H1 (cell line): ENCODE data around the gene BTBD8. TPM values are rescaled to one million over a fixed set of nuclear protein-coding genes. Genes with fewer than 3 reads are reported as not detected.

Source experiments
- CHD1 ChIP-seq: IDR thresholded peaks from 2 replicates; pipeline ENCODE4 v1.6.1; 2012; ENCODE audit warnings: low read depth, low read length, improper control_type of control experiment
- EGR1 ChIP-seq: IDR thresholded peaks from 2 replicates; pipeline ENCODE4 v1.6.1; 2011; ENCODE audit warnings: low read depth, low read length, borderline replicate concordance
- EP300 ChIP-seq, 2 experiments: IDR thresholded peaks; 1 replicate in 1 of 2; 2 replicates in 1 of 2; pipeline ENCODE4 v1.6.1; 2011 to 2012; ENCODE audit warnings: low read depth in 2 of 2, low read length in 2 of 2, mild to moderate bottlenecking in 2 of 2, borderline replicate concordance in 1 of 2, inconsistent platforms in 1 of 2, moderate library complexity in 1 of 2
- FOSL1 ChIP-seq: IDR thresholded peaks from 2 replicates; pipeline ENCODE4 v1.6.1; 2011; ENCODE audit warnings: mild to moderate bottlenecking, low read depth, low read length, moderate library complexity; ENCODE audit not compliant: insufficient read depth
- HDAC6 ChIP-seq: IDR thresholded peaks from one replicate; pipeline ENCODE4 v1.7.1; 2012; ENCODE audit warnings: low read depth, mild to moderate bottlenecking, inconsistent platforms, low read length, moderate library complexity
- POLR2A ChIP-seq, 2 experiments: IDR thresholded peaks; 1 replicate in 1 of 2; 2 replicates in 1 of 2; pipeline ENCODE4 v1.6.1; 2011; ENCODE audit warnings: low read depth in 2 of 2, low read length in 2 of 2, mild to moderate bottlenecking in 2 of 2; ENCODE audit errors: control extremely low read depth in 1 of 2
- RXRA ChIP-seq: IDR thresholded peaks from 2 replicates; pipeline ENCODE4 v1.6.1; 2011; ENCODE audit warnings: low read depth, mild to moderate bottlenecking, low read length, moderate library complexity; ENCODE audit not compliant: insufficient read depth
- TAF7 ChIP-seq: optimal IDR thresholded peaks from 2 replicates; pipeline ENCODE3; 2011; ENCODE audit warnings: low read depth, mild to moderate bottlenecking, inconsistent platforms, low read length, moderate library complexity, borderline replicate concordance
- TEAD4 ChIP-seq: IDR thresholded peaks from 2 replicates; pipeline ENCODE4 v1.6.1; 2012; ENCODE audit warnings: low read depth, low read length, inconsistent platforms, mixed read lengths
- polyA plus RNA-seq, 7 experiments: library from polyadenylated mRNA; depleted of rRNA in 3 of 7; stranded (reverse) in 5 of 7; unstranded in 2 of 7; fragments of >200 nt in 5 of 7; fragments of 200-250 nt in 2 of 7; gene quantifications; 1 replicate in 5 of 7; 2 replicates in 1 of 7; 4 replicates in 1 of 7; pipeline versions ENCODE4 v1.2.1 to v1.2.3, GENCODE V29; 2011 to 2013; ENCODE audit warnings: missing spikeins in 2 of 7, mixed read lengths in 2 of 7
- total RNA-seq: library from RNA; stranded (reverse); fragmentation: NEBNext Ultra II Directional; extraction: Animal tissue kit (Norgen Biotek cat#: 25700); gene quantifications from 2 replicates; pipeline ENCODE4 v1.2.1, GENCODE V29; 2021
- TF ChIP-seq, protein P1 (sequence below): fragments of 300-600 bp; sonication (generic); IDR thresholded peaks from 2 replicates; pipeline ENCODE4 v1.7.1; 2012; ENCODE audit warnings: low read length, moderate library complexity, mild to moderate bottlenecking, inconsistent platforms; ENCODE audit not compliant: insufficient replicate concordance

Gene BTBD8
- total and polyA plus RNA-seq, 2 of the 8 experiments (the other 6 are each of a cell fraction or from before 2014, with no cell fraction given): 0.44 to 2.5 TPM

- peak in 1 of 2 experiments; percentile 95; a peak in 2 of 3 replicates for TF ChIP-seq POLR2A (IDR thresholded peaks at IDR 0.05; ENCODE audit: control extremely low read depth in 1 of 2, low read depth in 2 of 2, low read length in 2 of 2)
- no peak for TF ChIP-seq EP300 (IDR thresholded peaks at IDR 0.05; ENCODE audit: borderline replicate concordance in 1 of 2, low read depth in 2 of 2, low read length in 2 of 2)
- no peak for TF ChIP-seq HDAC6
- TF ChIP-seq EGR1: 0 out of 2 replicates have a peak, but pooled peaks have one; percentile 29
- TF ChIP-seq, protein P1, sequence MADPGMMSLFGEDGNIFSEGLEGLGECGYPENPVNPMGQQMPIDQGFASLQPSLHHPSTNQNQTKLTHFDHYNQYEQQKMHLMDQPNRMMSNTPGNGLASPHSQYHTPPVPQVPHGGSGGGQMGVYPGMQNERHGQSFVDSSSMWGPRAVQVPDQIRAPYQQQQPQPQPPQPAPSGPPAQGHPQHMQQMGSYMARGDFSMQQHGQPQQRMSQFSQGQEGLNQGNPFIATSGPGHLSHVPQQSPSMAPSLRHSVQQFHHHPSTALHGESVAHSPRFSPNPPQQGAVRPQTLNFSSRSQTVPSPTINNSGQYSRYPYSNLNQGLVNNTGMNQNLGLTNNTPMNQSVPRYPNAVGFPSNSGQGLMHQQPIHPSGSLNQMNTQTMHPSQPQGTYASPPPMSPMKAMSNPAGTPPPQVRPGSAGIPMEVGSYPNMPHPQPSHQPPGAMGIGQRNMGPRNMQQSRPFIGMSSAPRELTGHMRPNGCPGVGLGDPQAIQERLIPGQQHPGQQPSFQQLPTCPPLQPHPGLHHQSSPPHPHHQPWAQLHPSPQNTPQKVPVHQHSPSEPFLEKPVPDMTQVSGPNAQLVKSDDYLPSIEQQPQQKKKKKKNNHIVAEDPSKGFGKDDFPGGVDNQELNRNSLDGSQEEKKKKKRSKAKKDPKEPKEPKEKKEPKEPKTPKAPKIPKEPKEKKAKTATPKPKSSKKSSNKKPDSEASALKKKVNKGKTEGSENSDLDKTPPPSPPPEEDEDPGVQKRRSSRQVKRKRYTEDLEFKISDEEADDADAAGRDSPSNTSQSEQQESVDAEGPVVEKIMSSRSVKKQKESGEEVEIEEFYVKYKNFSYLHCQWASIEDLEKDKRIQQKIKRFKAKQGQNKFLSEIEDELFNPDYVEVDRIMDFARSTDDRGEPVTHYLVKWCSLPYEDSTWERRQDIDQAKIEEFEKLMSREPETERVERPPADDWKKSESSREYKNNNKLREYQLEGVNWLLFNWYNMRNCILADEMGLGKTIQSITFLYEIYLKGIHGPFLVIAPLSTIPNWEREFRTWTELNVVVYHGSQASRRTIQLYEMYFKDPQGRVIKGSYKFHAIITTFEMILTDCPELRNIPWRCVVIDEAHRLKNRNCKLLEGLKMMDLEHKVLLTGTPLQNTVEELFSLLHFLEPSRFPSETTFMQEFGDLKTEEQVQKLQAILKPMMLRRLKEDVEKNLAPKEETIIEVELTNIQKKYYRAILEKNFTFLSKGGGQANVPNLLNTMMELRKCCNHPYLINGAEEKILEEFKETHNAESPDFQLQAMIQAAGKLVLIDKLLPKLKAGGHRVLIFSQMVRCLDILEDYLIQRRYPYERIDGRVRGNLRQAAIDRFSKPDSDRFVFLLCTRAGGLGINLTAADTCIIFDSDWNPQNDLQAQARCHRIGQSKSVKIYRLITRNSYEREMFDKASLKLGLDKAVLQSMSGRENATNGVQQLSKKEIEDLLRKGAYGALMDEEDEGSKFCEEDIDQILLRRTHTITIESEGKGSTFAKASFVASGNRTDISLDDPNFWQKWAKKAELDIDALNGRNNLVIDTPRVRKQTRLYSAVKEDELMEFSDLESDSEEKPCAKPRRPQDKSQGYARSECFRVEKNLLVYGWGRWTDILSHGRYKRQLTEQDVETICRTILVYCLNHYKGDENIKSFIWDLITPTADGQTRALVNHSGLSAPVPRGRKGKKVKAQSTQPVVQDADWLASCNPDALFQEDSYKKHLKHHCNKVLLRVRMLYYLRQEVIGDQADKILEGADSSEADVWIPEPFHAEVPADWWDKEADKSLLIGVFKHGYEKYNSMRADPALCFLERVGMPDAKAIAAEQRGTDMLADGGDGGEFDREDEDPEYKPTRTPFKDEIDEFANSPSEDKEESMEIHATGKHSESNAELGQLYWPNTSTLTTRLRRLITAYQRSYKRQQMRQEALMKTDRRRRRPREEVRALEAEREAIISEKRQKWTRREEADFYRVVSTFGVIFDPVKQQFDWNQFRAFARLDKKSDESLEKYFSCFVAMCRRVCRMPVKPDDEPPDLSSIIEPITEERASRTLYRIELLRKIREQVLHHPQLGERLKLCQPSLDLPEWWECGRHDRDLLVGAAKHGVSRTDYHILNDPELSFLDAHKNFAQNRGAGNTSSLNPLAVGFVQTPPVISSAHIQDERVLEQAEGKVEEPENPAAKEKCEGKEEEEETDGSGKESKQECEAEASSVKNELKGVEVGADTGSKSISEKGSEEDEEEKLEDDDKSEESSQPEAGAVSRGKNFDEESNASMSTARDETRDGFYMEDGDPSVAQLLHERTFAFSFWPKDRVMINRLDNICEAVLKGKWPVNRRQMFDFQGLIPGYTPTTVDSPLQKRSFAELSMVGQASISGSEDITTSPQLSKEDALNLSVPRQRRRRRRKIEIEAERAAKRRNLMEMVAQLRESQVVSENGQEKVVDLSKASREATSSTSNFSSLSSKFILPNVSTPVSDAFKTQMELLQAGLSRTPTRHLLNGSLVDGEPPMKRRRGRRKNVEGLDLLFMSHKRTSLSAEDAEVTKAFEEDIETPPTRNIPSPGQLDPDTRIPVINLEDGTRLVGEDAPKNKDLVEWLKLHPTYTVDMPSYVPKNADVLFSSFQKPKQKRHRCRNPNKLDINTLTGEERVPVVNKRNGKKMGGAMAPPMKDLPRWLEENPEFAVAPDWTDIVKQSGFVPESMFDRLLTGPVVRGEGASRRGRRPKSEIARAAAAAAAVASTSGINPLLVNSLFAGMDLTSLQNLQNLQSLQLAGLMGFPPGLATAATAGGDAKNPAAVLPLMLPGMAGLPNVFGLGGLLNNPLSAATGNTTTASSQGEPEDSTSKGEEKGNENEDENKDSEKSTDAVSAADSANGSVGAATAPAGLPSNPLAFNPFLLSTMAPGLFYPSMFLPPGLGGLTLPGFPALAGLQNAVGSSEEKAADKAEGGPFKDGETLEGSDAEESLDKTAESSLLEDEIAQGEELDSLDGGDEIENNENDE: no peak
- TF ChIP-seq TEAD4: no peak
- TF ChIP-seq RXRA: no peak
- peak; percentile 31 for TF ChIP-seq TAF7
- no peak for TF ChIP-seq FOSL1
- TF ChIP-seq CHD1: no peak
Observed at GRCh38 chr1:92080128-92080985, at the start of gene BTBD8 (continued).
